ENCODE measurements around the gene UNC5B. TPM values are rescaled to one million over a fixed set of nuclear protein-coding genes. Genes with fewer than 3 reads are reported as not detected.

Gene UNC5B
- total RNA-seq, 4 donors from 2014 or later, result 4.2 to 17.6 (median 8.0) TPM

- TF ChIP-seq CTCF (IDR thresholded peaks at IDR 0.05) (no peak), POLR2A (IDR thresholded peaks at IDR 0.05) (no peak)
- no peak for DNase-seq (ENCODE audit: low spot score in 2 of 2)
- intact Hi-C loops (cut with DNase I; ENCODE audit: low total_unique reads), result no loop called here
- no peak overlapping the region for H3K4me3 ChIP-seq (ENCODE audit: low read depth, poor library complexity, severe bottlenecking)
- WGBS, 2 donors, result 88 to 95% methylated on average over 17 of the region's 17 CpGs
Observed at GRCh38 chr10:71286521-71287294, 74.3 kb downstream of the UNC5B start.

- 88 to 92% methylated on average over 3 to 14 of the region's 14 CpGs for WGBS, 2 donors
- H3K4me3 ChIP-seq (ENCODE audit: low read depth, poor library complexity, severe bottlenecking), result no peak overlapping the region
- intact Hi-C loops (cut with DNase I; ENCODE audit: low total_unique reads), result no loop called here
- no peak for TF ChIP-seq CTCF (IDR thresholded peaks at IDR 0.05)
- TF ChIP-seq POLR2A (IDR thresholded peaks at IDR 0.05), result no peak
- DNase-seq (ENCODE audit: low spot score in 2 of 2), result no peak
Observed at GRCh38 chr10:71287456-71287855, 75.1 kb downstream of the UNC5B start.

- intact Hi-C loops (cut with DNase I; ENCODE audit: low total_unique reads), result no loop called here
- DNase-seq (ENCODE audit: low spot score in 2 of 2), result no peak
- 83 to 90% methylated on average over 15 of the region's 15 CpGs for WGBS, 2 donors
- H3K4me3 ChIP-seq (ENCODE audit: low read depth, poor library complexity, severe bottlenecking), result no peak overlapping the region
- TF ChIP-seq POLR2A (IDR thresholded peaks at IDR 0.05) (no peak), CTCF (IDR thresholded peaks at IDR 0.05) (no peak)
Observed at GRCh38 chr10:71288461-71288860, 76.1 kb downstream of the UNC5B start.

GRCh38 chr10:71289421-71290130 lies 77.2 kb downstream of the UNC5B start:
- no peak for DNase-seq (ENCODE audit: low spot score in 2 of 2)
- TF ChIP-seq POLR2A (IDR thresholded peaks at IDR 0.05) (no peak), CTCF (IDR thresholded peaks at IDR 0.05) (no peak)
- 72 to 85% methylated on average over 12 of the region's 12 CpGs for WGBS, 2 donors
- no peak overlapping the region for H3K4me3 ChIP-seq (ENCODE audit: low read depth, poor library complexity, severe bottlenecking)
- intact Hi-C loops (cut with DNase I; ENCODE audit: low total_unique reads), result loop anchor here (5.0 kb wide), 1 partner anchor 372 kb away; no protein-coding TSS in a partner anchor

- no peak overlapping the region for H3K4me3 ChIP-seq (ENCODE audit: low read depth, poor library complexity, severe bottlenecking)
- TF ChIP-seq POLR2A (IDR thresholded peaks at IDR 0.05), result no peak
- TF ChIP-seq CTCF (IDR thresholded peaks at IDR 0.05), result no peak
- 96% methylated on average over 3 of the region's 3 CpGs for WGBS, 2 donors
- DNase-seq (ENCODE audit: low spot score in 2 of 2), result no peak
- intact Hi-C loops (cut with DNase I; ENCODE audit: low total_unique reads), result loop anchor here (5.0 kb wide), 1 partner anchor 373 kb away; no protein-coding TSS in a partner anchor
Observed at GRCh38 chr10:71290331-71290730, 78.0 kb downstream of the UNC5B start.
